GM21515 (cell line): ENCODE results near the gene PLA2G2A.

Experiments used
- ATAC-seq: cut with Tn5 transposase; IDR thresholded peaks from one replicate; pipeline ENCODE4 v1.9.1; 2021; ENCODE audit not compliant: unreplicated experiment

PLA2G2A gene

GRCh38 chr1:19974822-19975416 lies 4.5 kb downstream of the PLA2G2A start:
- no peak for ATAC-seq

DNA sequence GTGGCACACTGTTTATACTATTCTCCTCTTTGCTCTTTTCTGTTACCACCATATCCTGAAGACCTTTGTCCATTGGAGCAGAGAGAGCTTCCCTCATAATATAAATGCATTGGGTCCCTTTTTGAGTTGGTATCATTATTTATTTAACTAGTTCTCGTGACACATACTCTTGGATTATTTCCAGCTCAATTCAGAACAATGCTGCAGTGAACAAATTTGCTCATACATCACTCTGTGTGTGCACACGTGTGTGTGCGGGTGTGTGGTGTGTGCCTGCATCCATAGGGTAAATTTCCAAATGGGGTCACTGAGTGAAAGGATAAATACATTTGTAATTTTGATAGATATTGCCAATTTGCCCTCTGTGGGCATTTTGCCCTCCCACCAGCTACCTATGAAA lies 5.8 kb downstream of the PLA2G2A start:
- ATAC-seq, result no peak

DNA sequence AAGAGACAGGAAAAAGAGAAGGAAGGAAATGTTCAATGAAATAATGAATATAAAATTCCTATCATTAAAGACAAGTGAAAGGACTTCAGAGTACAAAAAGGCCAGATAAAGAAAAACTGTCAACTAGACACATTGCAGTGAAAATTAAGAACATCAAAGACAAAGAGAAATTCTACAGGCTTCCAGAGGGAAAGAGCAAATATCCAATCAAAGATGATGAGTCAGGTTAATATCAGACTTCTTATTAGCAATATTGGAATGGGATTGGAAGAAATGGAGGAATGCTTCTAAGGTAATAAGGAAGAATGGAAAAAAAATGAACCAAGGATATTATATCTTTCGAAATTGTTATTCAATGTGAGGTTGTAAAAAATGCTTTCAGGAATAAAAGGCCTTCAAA lies 7.8 kb downstream of the PLA2G2A start:
- ATAC-seq, result no peak

DNA sequence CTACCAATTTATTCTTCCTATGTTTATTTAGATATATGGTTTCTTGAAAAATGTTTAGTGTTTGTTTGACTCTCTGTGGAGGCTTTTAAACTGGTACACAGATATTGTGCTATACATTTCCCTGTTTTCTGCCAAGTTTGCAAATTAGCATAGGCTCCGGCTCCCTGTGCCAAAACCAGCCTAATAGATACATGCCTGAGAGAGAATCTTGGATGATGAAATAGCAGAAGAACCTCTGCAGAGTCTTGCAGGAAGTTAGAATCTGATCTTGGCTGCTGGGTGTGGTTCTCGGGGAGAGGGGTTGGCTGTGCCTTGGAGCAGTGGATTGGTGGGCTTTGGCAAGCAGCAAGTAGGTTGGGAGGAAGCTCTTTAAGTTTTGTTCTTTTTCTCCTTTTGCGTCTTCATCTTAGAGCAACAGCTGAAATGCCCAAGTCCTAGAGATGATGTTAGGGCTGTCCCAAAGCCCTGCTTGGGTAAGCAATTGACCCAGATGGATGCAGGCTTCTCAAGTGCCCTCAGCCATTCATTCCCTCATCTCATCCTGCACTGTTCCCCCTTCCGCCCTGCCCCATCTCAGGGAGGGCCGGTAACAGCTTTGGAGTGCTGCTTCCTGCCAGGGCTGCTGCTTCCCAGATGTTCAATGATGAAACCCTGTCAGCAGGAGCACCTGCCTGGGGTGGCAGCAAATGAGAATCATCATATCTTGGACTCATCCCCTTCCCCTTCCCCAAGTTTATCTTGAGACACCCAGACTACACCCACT lies 9.3 kb downstream of the PLA2G2A start:
- ATAC-seq, result no peak

GRCh38 chr1:19967808-19968207 lies 11.6 kb downstream of the PLA2G2A start:
- ATAC-seq, result no peak

GRCh38 chr1:19964542-19964941 lies 14.9 kb downstream of the PLA2G2A start:
- ATAC-seq, result no peak

- ATAC-seq, result no peak
Observed at GRCh38 chr1:19963636-19964035, 15.8 kb downstream of the PLA2G2A start.

DNA sequence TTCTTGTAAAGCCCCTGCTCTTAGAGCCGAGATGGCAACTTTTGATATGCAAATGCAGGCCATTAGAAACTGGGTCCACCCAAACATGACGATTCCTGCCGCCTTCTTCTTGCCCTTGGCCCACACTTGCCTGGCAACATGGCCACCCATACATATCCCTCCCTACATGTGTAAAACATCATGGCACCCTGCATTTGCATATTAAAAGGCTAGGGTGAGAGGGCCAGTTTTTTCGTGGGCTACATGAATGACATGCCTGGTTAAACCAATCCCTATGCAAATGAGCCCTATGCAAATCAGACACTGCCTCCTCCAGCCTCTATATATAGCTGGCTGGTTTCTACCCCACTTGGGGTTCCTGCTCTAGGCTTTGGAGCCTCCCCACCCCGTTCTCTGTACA lies 18.8 kb downstream of the PLA2G2A start:
- no peak for ATAC-seq

DNA sequence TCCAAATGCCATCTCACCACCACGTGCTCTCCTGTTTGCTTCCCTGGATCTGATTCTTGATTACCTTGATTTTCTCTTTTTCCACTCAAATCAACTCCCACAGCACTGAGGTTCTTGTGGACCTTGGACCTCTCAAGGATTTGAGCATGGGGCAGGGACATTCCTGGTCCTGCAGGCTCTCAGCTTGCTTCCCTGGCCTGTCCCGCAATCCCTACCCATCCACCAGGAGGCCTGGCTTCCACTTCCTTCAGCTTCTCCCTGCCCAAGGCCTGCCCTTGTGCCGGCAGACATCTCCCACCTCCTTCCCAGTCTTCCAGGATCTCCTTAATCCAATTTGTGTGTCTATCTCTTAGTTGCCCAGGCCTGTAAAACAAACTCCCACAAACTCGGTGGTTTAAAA lies 21.6 kb downstream of the PLA2G2A start:
- no peak for ATAC-seq

DNA sequence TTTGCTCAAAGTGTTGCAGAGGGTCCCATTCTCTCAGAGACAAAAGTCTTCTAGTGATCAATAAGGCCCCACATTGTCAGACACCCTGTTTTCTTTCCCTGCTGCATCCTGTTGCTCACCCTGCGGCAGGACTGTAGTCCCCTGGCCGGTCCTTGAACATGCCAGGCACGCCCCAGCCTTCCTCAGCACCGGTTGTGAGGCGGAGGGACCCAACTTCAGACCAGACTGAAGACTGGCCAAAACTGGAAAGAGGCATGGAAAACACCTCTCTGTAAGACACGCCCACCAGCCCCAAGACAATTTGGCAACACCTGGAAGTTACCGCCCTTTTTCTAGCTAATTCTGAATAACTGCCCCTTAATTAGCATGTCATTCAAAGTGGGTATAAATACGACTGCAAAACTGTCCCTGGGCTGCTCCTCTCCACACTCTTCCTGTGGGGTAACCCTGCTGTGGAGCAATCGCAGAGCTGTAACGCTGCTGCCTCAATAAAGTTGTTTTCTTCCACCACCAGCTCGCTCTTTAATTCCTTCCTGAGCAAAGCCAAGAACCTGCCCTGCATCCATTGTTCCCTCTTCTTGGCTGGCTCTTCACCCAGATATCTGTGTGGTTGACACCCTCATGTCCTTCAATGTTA lies 23.8 kb downstream of the PLA2G2A start:
- ATAC-seq, result no peak

GRCh38 chr1:19954059-19954458 lies 25.4 kb downstream of the PLA2G2A start:
- no peak for ATAC-seq

DNA sequence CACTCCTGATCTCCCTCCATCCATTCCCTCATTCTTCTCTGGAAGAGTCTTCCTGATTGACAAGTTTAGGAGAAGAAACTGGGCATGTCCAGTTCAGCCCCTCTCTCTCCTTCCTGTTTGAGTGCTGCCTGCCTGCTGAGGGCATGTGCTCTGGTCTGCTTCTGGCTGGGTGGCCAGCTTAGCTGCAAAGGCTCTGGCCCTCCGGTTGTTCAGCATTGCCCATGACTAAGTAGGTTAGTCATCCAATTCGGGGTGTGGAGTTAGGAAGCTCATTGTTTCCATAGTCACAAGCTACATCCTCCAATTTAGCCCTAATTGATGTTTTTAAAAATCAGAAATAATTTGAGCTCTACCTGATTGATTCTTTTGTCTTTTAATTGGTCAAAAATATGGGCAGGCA lies 30.4 kb downstream of the PLA2G2A start:
- ATAC-seq, result no peak

- ATAC-seq, result no peak
Observed at GRCh38 chr1:19946971-19947370, 32.4 kb downstream of the PLA2G2A start.

- no peak for ATAC-seq
Observed at GRCh38 chr1:19946331-19946751, 33.1 kb downstream of the PLA2G2A start.

GRCh38 chr1:19945914-19946313 lies 33.5 kb downstream of the PLA2G2A start:
- no peak for ATAC-seq

- ATAC-seq, result no peak
Observed at GRCh38 chr1:19942657-19943056, 36.8 kb downstream of the PLA2G2A start.

- no peak for ATAC-seq
Observed at GRCh38 chr1:19942088-19942487, 37.3 kb downstream of the PLA2G2A start.

- no peak for ATAC-seq
Observed at GRCh38 chr1:19941206-19941568, 38.2 kb downstream of the PLA2G2A start.

DNA sequence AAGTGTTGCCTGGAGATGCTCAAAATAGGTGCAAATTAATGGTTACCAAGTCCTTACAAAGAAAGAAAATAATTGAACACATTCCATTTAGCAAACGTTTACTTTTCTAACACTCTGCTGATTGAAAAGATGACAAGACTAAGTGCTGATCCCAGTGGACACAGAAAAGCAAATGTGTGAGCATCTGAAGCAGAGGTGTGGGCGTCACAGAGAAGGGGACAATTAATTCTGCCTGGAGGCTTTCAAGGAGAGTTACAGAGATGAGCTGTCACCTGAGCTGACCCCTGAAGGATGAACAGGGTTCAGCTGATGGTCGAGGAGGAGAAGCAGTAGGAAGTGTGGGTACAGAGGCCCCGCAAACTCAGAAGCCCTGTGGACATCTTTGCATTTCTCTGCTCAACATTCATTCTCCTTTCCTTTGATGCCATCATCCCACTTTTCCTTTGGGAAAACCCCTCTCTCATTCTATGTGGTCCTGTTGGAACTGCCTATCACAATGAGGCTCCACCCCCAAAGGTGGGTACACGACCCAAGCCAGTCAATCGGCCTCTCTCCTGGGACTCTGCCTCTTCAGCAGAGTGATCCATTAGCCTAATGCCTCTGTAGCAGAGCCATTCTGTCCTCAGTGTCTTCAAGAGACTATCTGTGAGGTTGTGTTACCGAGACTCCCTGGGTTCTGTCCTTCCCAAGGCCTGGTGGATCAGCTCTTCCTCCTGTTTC lies 38.8 kb downstream of the PLA2G2A start:
- ATAC-seq, result no peak

- no peak for ATAC-seq
Observed at GRCh38 chr1:19938472-19938871, 40.9 kb downstream of the PLA2G2A start.

GRCh38 chr1:19936061-19936750 lies 43.2 kb downstream of the PLA2G2A start:
- ATAC-seq, result no peak
